HCT116 (cell line): ENCODE results near the gene BCL2L13. TPM values are rescaled to one million over a fixed set of nuclear protein-coding genes. Genes with fewer than 3 reads are reported as not detected.
A peak's percentile ranks its signal among the peaks of the same experiment; 100 is the strongest.

Source experiments
- ATAC-seq: fragments of 200-7000 bp; cut with Tn5 transposase; 2 replicates; pipeline ENCODE4 v1.9.1; 2020; ENCODE audit warnings: mild to moderate bottlenecking, moderate library complexity
- BruUV-seq: library from RNA; stranded (reverse); fragments of 400-500 nt; replicated peaks from 2 replicates; lab custom pipeline; 2021; lab: Mats Ljungman, UMichigan
- CTCF ChIA-PET: fragments of 300-600 bp; sonication (Branson Sonifier 250); formaldehyde crosslinking; loops from one replicate; lab custom pipeline; 2021; ENCODE audit warnings: antibody characterized with exemption; lab: Charles Lee
- POLR2A ChIA-PET: fragments of 300-600, 350-600 bp; sonication (Branson Sonifier 250); formaldehyde crosslinking; loops from one replicate; lab custom pipeline; 2021; ENCODE audit warnings: antibody characterized with exemption; lab: Charles Lee
- RAD21 ChIA-PET, 2 experiments: fragments of 300-600 bp; sonication (Branson Sonifier 250); formaldehyde crosslinking; loops; one replicate each; lab custom pipeline; 2023; ENCODE audit warnings: low total read pairs in 2 of 2; ENCODE audit not compliant: uncharacterized antibody in 2 of 2, unreplicated experiment in 2 of 2, low non-redundant PET in 1 of 2; lab: Charles Lee
- DNase-seq: peaks from one replicate; pipeline ENCODE4 v3.0.0-alpha.2; 2010; ENCODE audit warnings: low read depth, low spot score
- H2AFZ ChIP-seq: fragments of 200-600 bp; shearing (Covaris generic), sonication (generic); 2 replicates; pipeline ENCODE4 v1.6.1; 2017; ENCODE audit warnings: low read depth, mixed run types, mixed read lengths, antibody characterized with exemption, low read length; ENCODE audit not compliant: poor library complexity, severe bottlenecking
- H3K27ac ChIP-seq: 2 replicates; pipeline ENCODE4 v1.5.1; 2012; ENCODE audit warnings: low read depth, low read length
- H3K27me3 ChIP-seq: fragments of 200-600 bp; sonication (generic); 2 replicates; pipeline ENCODE4 v1.6.1; 2016; ENCODE audit warnings: mixed run types, low read length, mixed read lengths; ENCODE audit not compliant: insufficient read depth
- H3K36me3 ChIP-seq, 2 experiments: fragments of 200-500 bp in 1 of 2; fragments of 200-600 bp in 1 of 2; sonication (Bioruptor generic) in 1 of 2; sonication (generic) in 1 of 2; 2 replicates each; pipeline versions ENCODE4 v1.5.1 to v1.6.1; 2014 to 2016; ENCODE audit warnings: low read length in 2 of 2, inconsistent platforms in 1 of 2, mixed read lengths in 1 of 2, mixed run types in 1 of 2; ENCODE audit not compliant: insufficient read depth in 2 of 2, control insufficient read depth in 1 of 2
- H3K4me1 ChIP-seq, 2 experiments: fragments of 200-600 bp in 1 of 2; sonication (generic) in 1 of 2; 2 replicates each; pipeline versions ENCODE4 v1.5.1 to v1.6.1; 2012 to 2017; ENCODE audit warnings: low read length in 2 of 2, inconsistent platforms in 1 of 2, mild to moderate bottlenecking in 1 of 2, mixed read lengths in 1 of 2, mixed run types in 1 of 2, moderate library complexity in 1 of 2; ENCODE audit not compliant: insufficient read depth in 2 of 2, control insufficient read depth in 1 of 2
- H3K4me2 ChIP-seq: fragments of 200-600 bp; sonication (generic); 2 replicates; pipeline ENCODE4 v1.6.1; 2017; ENCODE audit warnings: mixed run types, low read length, mixed read lengths
- H3K4me3 ChIP-seq, 2 experiments: fragments of 200-600 bp in 1 of 2; sonication (generic) in 1 of 2; replicated peaks in 1 of 2; 2 replicates each; pipeline ENCODE4 v1.5.1; 2011 to 2016; ENCODE audit warnings: low read length in 2 of 2, control low read depth in 1 of 2, low read depth in 1 of 2, mild to moderate bottlenecking in 1 of 2, mixed read lengths in 1 of 2, mixed run types in 1 of 2
- H3K79me2 ChIP-seq: fragments of 200-600 bp; sonication (generic); 2 replicates; pipeline ENCODE4 v1.6.1; 2017; ENCODE audit warnings: mild to moderate bottlenecking, mixed run types, low read length, moderate library complexity, mixed read lengths; ENCODE audit not compliant: insufficient read depth
- H3K9ac ChIP-seq: fragments of 200-600 bp; sonication (generic); 2 replicates; pipeline ENCODE4 v1.6.1; 2016; ENCODE audit warnings: low read length, mixed read lengths
- H3K9me2 ChIP-seq: fragments of 200-600 bp; sonication (generic), shearing (Covaris generic); 2 replicates; pipeline ENCODE4 v1.6.1; 2017; ENCODE audit warnings: mixed run types, mild to moderate bottlenecking, moderate library complexity; ENCODE audit not compliant: insufficient read depth
- H3K9me3 ChIP-seq, 2 experiments: fragments of 200-500 bp in 1 of 2; fragments of 200-600 bp in 1 of 2; sonication (Bioruptor generic) in 1 of 2; sonication (generic) in 1 of 2; 2 replicates each; pipeline ENCODE4 v1.6.1; 2014 to 2017; ENCODE audit warnings: low read length in 2 of 2, mixed read lengths in 2 of 2, inconsistent platforms in 1 of 2, low read depth in 1 of 2, mild to moderate bottlenecking in 1 of 2, mixed run types in 1 of 2, moderate library complexity in 1 of 2; ENCODE audit not compliant: control insufficient read depth in 1 of 2, insufficient read depth in 1 of 2
- H4K20me1 ChIP-seq: fragments of 200-600 bp; sonication (generic), shearing (Covaris generic); 2 replicates; pipeline ENCODE4 v1.6.1; 2017; ENCODE audit warnings: mixed run types, mild to moderate bottlenecking, moderate library complexity; ENCODE audit not compliant: insufficient read depth
- CBX3 ChIP-seq: IDR thresholded peaks from 2 replicates; pipeline ENCODE4 v1.6.1; 2012; ENCODE audit warnings: low read depth
- ELF1 ChIP-seq: IDR thresholded peaks from 2 replicates; pipeline ENCODE4 v1.6.1; 2012; ENCODE audit warnings: low read depth, borderline replicate concordance
- POLR2AphosphoS5 ChIP-seq: IDR thresholded peaks from 2 replicates; pipeline ENCODE4 v1.6.1; 2011; ENCODE audit warnings: mild to moderate bottlenecking, low read depth, low read length, moderate library complexity
- ZFX ChIP-seq: fragments of 450-650 bp; IDR thresholded peaks from 2 replicates; pipeline ENCODE4 v1.6.1; 2017
- ZNF274 ChIP-seq: fragments of 200-500 bp; sonication (Bioruptor generic); IDR thresholded peaks from 2 replicates; pipeline ENCODE4 v1.6.1; 2014; ENCODE audit warnings: mild to moderate bottlenecking, low read depth, low read length, inconsistent platforms
- intact Hi-C: fragments of 100-400 bp; cut with micrococcal nuclease; formaldehyde crosslinking; loops from 2 replicates; pipeline ENCODE4 v1.10.0; 2022
- total RNA-seq: library from RNA; stranded (reverse); gene quantifications from one replicate; pipeline ENCODE4 v1.2.1, GENCODE V29; 2021; ENCODE audit not compliant: unreplicated experiment
- TF ChIP-seq, protein P1 (sequence below): IDR thresholded peaks from 2 replicates; pipeline ENCODE4 v1.6.1; 2011; ENCODE audit warnings: mild to moderate bottlenecking, low read length, moderate library complexity; ENCODE audit not compliant: insufficient replicate concordance; ENCODE audit errors: extremely low read depth
- TF ChIP-seq, protein P2 (sequence below): IDR thresholded peaks from 2 replicates; pipeline ENCODE4 v1.6.1; 2012; ENCODE audit warnings: low read depth
- TF ChIP-seq, protein P3 (sequence below): IDR thresholded peaks from 2 replicates; pipeline ENCODE4 v1.6.1; 2012

BCL2L13 gene
- total RNA-seq, 1 experiment from 2014 or later, result 38.6 TPM

DNA sequence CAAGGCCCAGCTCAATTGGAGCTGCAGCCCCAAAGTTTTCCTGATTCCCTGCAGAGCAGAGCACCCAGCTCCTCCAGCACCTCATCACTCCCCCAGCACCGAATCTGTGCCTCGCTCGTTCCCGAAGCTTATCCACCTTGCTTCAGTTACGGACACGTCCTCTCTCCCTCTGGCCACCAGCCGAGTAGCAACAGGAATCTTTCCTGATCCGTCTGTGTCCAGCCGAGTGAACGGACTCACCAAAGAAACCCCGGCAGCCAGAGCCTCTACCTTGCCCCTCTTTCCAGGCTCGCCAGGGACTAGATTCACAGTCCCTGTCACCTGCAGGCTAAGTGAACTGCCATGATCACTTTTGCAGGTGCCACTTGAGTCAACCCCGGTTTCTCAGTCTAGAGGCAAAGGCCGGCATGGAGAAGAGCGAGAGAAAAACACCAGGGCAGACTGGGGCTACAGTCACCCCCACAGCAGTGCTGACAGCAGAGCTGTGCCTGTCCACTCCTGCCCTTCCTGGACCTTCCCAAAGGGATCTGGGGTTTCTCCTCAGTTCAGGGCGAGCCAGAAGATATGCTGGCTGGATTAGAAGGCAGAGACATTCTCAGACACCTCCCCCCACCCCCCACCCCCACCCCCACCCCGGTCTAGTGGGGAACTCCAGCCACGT lies 103.4 kb downstream of the BCL2L13 start:
- Histone ChIP-seq H3K9me2 (no peaks in the 10 kb centered on the region), H3K79me2 (no peaks in the 10 kb centered on the region), H4K20me1 (no peaks in the 10 kb centered on the region)
- ATAC-seq (peak; percentile 26), DNase-seq (no peak)
- POLR2A ChIA-PET, result interaction anchor here (0.5 to 1.3 kb wide), 5 partner anchors 18 to 410 kb away, joined by 3 to 6 read pairs (median 3); no protein-coding TSS in a partner anchor
- intact Hi-C loops, result loop anchor here (1.0 to 2.0 kb wide), 3 partner anchors 43 to 335 kb away; partner anchors contain the start of gene PEX26
- no peak for TF ChIP-seq ELF1
- TF ChIP-seq, protein P1, sequence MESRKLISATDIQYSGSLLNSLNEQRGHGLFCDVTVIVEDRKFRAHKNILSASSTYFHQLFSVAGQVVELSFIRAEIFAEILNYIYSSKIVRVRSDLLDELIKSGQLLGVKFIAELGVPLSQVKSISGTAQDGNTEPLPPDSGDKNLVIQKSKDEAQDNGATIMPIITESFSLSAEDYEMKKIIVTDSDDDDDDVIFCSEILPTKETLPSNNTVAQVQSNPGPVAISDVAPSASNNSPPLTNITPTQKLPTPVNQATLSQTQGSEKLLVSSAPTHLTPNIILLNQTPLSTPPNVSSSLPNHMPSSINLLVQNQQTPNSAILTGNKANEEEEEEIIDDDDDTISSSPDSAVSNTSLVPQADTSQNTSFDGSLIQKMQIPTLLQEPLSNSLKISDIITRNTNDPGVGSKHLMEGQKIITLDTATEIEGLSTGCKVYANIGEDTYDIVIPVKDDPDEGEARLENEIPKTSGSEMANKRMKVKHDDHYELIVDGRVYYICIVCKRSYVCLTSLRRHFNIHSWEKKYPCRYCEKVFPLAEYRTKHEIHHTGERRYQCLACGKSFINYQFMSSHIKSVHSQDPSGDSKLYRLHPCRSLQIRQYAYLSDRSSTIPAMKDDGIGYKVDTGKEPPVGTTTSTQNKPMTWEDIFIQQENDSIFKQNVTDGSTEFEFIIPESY, result no peak
- TF ChIP-seq, protein P2, sequence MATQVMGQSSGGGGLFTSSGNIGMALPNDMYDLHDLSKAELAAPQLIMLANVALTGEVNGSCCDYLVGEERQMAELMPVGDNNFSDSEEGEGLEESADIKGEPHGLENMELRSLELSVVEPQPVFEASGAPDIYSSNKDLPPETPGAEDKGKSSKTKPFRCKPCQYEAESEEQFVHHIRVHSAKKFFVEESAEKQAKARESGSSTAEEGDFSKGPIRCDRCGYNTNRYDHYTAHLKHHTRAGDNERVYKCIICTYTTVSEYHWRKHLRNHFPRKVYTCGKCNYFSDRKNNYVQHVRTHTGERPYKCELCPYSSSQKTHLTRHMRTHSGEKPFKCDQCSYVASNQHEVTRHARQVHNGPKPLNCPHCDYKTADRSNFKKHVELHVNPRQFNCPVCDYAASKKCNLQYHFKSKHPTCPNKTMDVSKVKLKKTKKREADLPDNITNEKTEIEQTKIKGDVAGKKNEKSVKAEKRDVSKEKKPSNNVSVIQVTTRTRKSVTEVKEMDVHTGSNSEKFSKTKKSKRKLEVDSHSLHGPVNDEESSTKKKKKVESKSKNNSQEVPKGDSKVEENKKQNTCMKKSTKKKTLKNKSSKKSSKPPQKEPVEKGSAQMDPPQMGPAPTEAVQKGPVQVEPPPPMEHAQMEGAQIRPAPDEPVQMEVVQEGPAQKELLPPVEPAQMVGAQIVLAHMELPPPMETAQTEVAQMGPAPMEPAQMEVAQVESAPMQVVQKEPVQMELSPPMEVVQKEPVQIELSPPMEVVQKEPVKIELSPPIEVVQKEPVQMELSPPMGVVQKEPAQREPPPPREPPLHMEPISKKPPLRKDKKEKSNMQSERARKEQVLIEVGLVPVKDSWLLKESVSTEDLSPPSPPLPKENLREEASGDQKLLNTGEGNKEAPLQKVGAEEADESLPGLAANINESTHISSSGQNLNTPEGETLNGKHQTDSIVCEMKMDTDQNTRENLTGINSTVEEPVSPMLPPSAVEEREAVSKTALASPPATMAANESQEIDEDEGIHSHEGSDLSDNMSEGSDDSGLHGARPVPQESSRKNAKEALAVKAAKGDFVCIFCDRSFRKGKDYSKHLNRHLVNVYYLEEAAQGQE, result no peak
- TF ChIP-seq ZFX, result no peak
- TF ChIP-seq POLR2AphosphoS5, result no peak
- TF ChIP-seq, protein P3, sequence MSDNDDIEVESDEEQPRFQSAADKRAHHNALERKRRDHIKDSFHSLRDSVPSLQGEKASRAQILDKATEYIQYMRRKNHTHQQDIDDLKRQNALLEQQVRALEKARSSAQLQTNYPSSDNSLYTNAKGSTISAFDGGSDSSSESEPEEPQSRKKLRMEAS, result no peak
- no peak for TF ChIP-seq ZNF274
- no peak for TF ChIP-seq CBX3
- TF ChIP-seq, all 23 proteins: peak for 0
- Histone ChIP-seq H3K4me1 (no peaks in the 10 kb centered on the region), H3K27ac (no peak overlapping the region), H3K27me3 (no peaks in the 10 kb centered on the region), H3K9ac (no peak overlapping the region), H3K4me2 (no peak overlapping the region), H2AFZ (no peak overlapping the region), H3K36me3 (peaks cover 0 to 4% of the 10 kb centered on the region in 2 experiments; a peak in 1 of 4 replicates), H3K4me3 (no peak overlapping the region), H3K9me3 (no peaks in the 10 kb centered on the region)
- ChIA-PET RAD21 (interaction anchor here (0.6 to 2.4 kb wide), 9 partner anchors 33 to 334 kb away, joined by 3 to 7 read pairs (median 3); no protein-coding TSS in a partner anchor), CTCF (interaction anchor here (0.6 to 6.2 kb wide), 12 partner anchors 10 to 408 kb away, joined by 3 to 87 read pairs (median 6); partner anchors contain the start of genes PEX26 and USP18)
- no TSS peak for BruUV-seq
